Mesenchymal stem cell (in vitro differentiated cells and primary cell): ENCODE measurements around the gene TMUB1.

Source experiments
- DNase-seq: peaks from one replicate; pipeline ENCODE4 v3.0.0-alpha.2; 2013
- H2AFZ ChIP-seq: one replicate; pipeline ENCODE4 v1.6.1; 2013; ENCODE audit warnings: low read depth, mild to moderate bottlenecking, control low read depth, inconsistent platforms, low read length, moderate library complexity
- H2AK5ac ChIP-seq: 2 replicates; pipeline ENCODE4 v1.6.1; 2013; ENCODE audit warnings: low read length, moderate library complexity, mild to moderate bottlenecking, inconsistent platforms; ENCODE audit not compliant: severe bottlenecking
- H2BK120ac ChIP-seq: one replicate; pipeline ENCODE4 v1.6.1; 2013; ENCODE audit warnings: low read depth, mild to moderate bottlenecking, inconsistent platforms, low read length, moderate library complexity
- H2BK12ac ChIP-seq, 2 experiments: one replicate each; pipeline ENCODE4 v1.6.1; 2013; ENCODE audit warnings: inconsistent platforms in 2 of 2, low read length in 2 of 2, mild to moderate bottlenecking in 2 of 2, moderate library complexity in 2 of 2, control low read depth in 1 of 2
- H2BK15ac ChIP-seq: one replicate; pipeline ENCODE4 v1.6.1; 2013; ENCODE audit warnings: mild to moderate bottlenecking, low read depth, inconsistent platforms; ENCODE audit not compliant: poor library complexity, severe bottlenecking
- H2BK5ac ChIP-seq: 2 replicates; pipeline ENCODE4 v1.6.1; 2013; ENCODE audit warnings: low read depth, mild to moderate bottlenecking, low read length, control low read depth, inconsistent platforms; ENCODE audit not compliant: poor library complexity, severe bottlenecking
- H3K14ac ChIP-seq, 2 experiments: one replicate each; pipeline ENCODE4 v1.6.1; 2013; ENCODE audit warnings: inconsistent platforms in 2 of 2, low read length in 2 of 2, control low read depth in 1 of 2, mild to moderate bottlenecking in 1 of 2, moderate library complexity in 1 of 2
- H3K18ac ChIP-seq, 2 experiments: one replicate each; pipeline ENCODE4 v1.6.1; 2013; ENCODE audit warnings: inconsistent platforms in 2 of 2, low read length in 2 of 2, control low read depth in 1 of 2, low read depth in 1 of 2, mild to moderate bottlenecking in 1 of 2
- H3K23ac ChIP-seq, 2 experiments: one replicate each; pipeline ENCODE4 v1.6.1; 2013; ENCODE audit warnings: inconsistent platforms in 2 of 2, low read length in 2 of 2, mild to moderate bottlenecking in 2 of 2, moderate library complexity in 2 of 2, control low read depth in 1 of 2
- H3K27ac ChIP-seq: 2 replicates; pipeline ENCODE4 v1.5.1; 2013; ENCODE audit warnings: mild to moderate bottlenecking, moderate library complexity, low read length, control low read depth, inconsistent platforms; ENCODE audit not compliant: poor library complexity, severe bottlenecking
- H3K27me3 ChIP-seq, 2 experiments: 2 replicates each; pipeline versions ENCODE4 v1.6.1 to v1.7.0; 2013; ENCODE audit warnings: low read length in 2 of 2, mild to moderate bottlenecking in 2 of 2, moderate library complexity in 2 of 2, control low read depth in 1 of 2, inconsistent platforms in 1 of 2; ENCODE audit not compliant: control insufficient read depth in 1 of 2, insufficient read depth in 1 of 2
- H3K36me3 ChIP-seq, 2 experiments: 2 replicates each; pipeline versions ENCODE4 v1.6.1 to v1.7.0; 2013; ENCODE audit warnings: low read length in 2 of 2, control low read depth in 1 of 2, inconsistent platforms in 1 of 2, low read depth in 1 of 2, mild to moderate bottlenecking in 1 of 2; ENCODE audit not compliant: insufficient read depth in 2 of 2, control insufficient read depth in 1 of 2
- H3K4ac ChIP-seq, 2 experiments: one replicate each; pipeline ENCODE4 v1.6.1; 2013; ENCODE audit warnings: inconsistent platforms in 2 of 2, low read length in 2 of 2, mild to moderate bottlenecking in 2 of 2, moderate library complexity in 2 of 2, control low read depth in 1 of 2, low read depth in 1 of 2
- H3K4me1 ChIP-seq: 2 replicates; pipeline ENCODE4 v1.6.1; 2013; ENCODE audit warnings: low read depth, low read length, control low read depth; ENCODE audit not compliant: control insufficient read depth, insufficient read depth
- H3K4me2 ChIP-seq: 2 replicates; pipeline ENCODE4 v1.6.1; 2013; ENCODE audit warnings: low read length, mild to moderate bottlenecking, inconsistent platforms; ENCODE audit not compliant: poor library complexity, severe bottlenecking
- H3K4me3 ChIP-seq, 2 experiments: 2 replicates each; pipeline versions ENCODE4 v1.5.1 to v1.7.0; 2013; ENCODE audit warnings: low read length in 2 of 2, mild to moderate bottlenecking in 2 of 2, control low read depth in 1 of 2, low read depth in 1 of 2; ENCODE audit not compliant: insufficient read depth in 1 of 2
- H3K79me1 ChIP-seq: replicated peaks from 2 replicates; pipeline ENCODE4 v1.6.1; 2013; ENCODE audit warnings: mild to moderate bottlenecking, control low read depth, low read length, inconsistent platforms; ENCODE audit not compliant: poor library complexity, severe bottlenecking
- H3K9ac ChIP-seq: 2 replicates; pipeline ENCODE4 v1.7.0; 2013; ENCODE audit warnings: mild to moderate bottlenecking, low read length, moderate library complexity
- H3K9me3 ChIP-seq: 2 replicates; pipeline ENCODE4 v1.7.0; 2013; ENCODE audit warnings: mild to moderate bottlenecking, low read length; ENCODE audit not compliant: control insufficient read depth
- H4K8ac ChIP-seq: one replicate; pipeline ENCODE4 v1.6.1; 2013; ENCODE audit warnings: inconsistent platforms, mild to moderate bottlenecking, low read length, moderate library complexity
- H4K91ac ChIP-seq: one replicate; pipeline ENCODE4 v1.6.1; 2013; ENCODE audit warnings: mild to moderate bottlenecking, low read length, inconsistent platforms
- WGBS: methylation state at CpG from one replicate; pipeline ENCODE4 v1.1.7; 2013; ENCODE audit warnings: mixed read lengths; 5-methylcytosine and 5-hydroxymethylcytosine counted together

The TMUB1 gene

GRCh38 chr7:151085691-151086620 lies 2.7 kb upstream of the TMUB1 start, which contains the start of gene AGAP3:
TSS of gene AGAP3 (plus strand) at chr7:151086475. CDS start at chr7:151086742, 267 bp downstream.
- Histone ChIP-seq H3K27me3 (no peaks in the 10 kb centered on the region), H3K9ac (peak within 1 kb of the TSS; percentile 94), H3K4me3 (peak within 1 kb of the TSS; percentile 76 to 94), H2AK5ac (no peak within 1 kb of the TSS), H4K8ac (peak within 1 kb of the TSS; percentile 88), H2BK15ac (peak within 1 kb of the TSS; percentile 98), H3K18ac (peak within 1 kb of the TSS; percentile 93 to 99), H3K23ac (peak within 1 kb of the TSS in 1 of 2 experiments; percentile 94), H3K27ac (peak within 1 kb of the TSS; percentile 80), H3K4me1 (peaks cover 50% of the 10 kb centered on the region), H2BK5ac (no peak within 1 kb of the TSS), H2BK120ac (peak within 1 kb of the TSS; percentile 39), H3K79me1 (peaks cover 2% of the 10 kb centered on the region), H2BK12ac (peak within 1 kb of the TSS; percentile 78 to 94), H3K4ac (peak within 1 kb of the TSS; percentile 88 to 98), H2AFZ (peak within 1 kb of the TSS; percentile 73), H3K14ac (peak within 1 kb of the TSS in 1 of 2 experiments; percentile 99), H3K9me3 (no peaks in the 10 kb centered on the region), H4K91ac (peak within 1 kb of the TSS; percentile 54), H3K4me2 (peak within 1 kb of the TSS; percentile 76), H3K36me3 (peaks cover 0 to 14% of the 10 kb centered on the region in 2 experiments)
- under 1% methylated on average over 38 of the region's 84 CpGs for WGBS
- peak; percentile 86 for DNase-seq

GRCh38 chr7:151085329-151085690 lies 2.0 kb upstream of the TMUB1 start:
- H3K4me2 ChIP-seq: no peak overlapping the region
- peaks cover 3% of the 10 kb centered on the region for H3K79me1 ChIP-seq
- peak overlapping the region; percentile 80 for H3K9ac ChIP-seq
- H2BK12ac ChIP-seq: peak overlapping the region in 1 of 2 experiments; percentile 45
- WGBS: 45% methylated on average over 5 of the region's 5 CpGs
- H2AFZ ChIP-seq: no peak overlapping the region
- H3K27me3 ChIP-seq: no peaks in the 10 kb centered on the region
- H4K91ac ChIP-seq: no peak overlapping the region
- H3K36me3 ChIP-seq: peaks cover 0 to 12% of the 10 kb centered on the region in 2 experiments
- no peak overlapping the region for H2AK5ac ChIP-seq
- H2BK15ac ChIP-seq: no peak overlapping the region
- no peak overlapping the region for H3K4ac ChIP-seq
- no peaks in the 10 kb centered on the region for H3K9me3 ChIP-seq
- no peak overlapping the region for H3K14ac ChIP-seq
- no peak overlapping the region for H2BK5ac ChIP-seq
- H3K27ac ChIP-seq: no peak overlapping the region
- H2BK120ac ChIP-seq: no peak overlapping the region
- DNase-seq: no peak
- no peak overlapping the region for H3K23ac ChIP-seq
- peak overlapping the region in 1 of 2 experiments; percentile 77 for H3K4me3 ChIP-seq
- peaks cover 47% of the 10 kb centered on the region for H3K4me1 ChIP-seq
- H4K8ac ChIP-seq: no peak overlapping the region
- no peak overlapping the region for H3K18ac ChIP-seq

- Histone ChIP-seq H2BK120ac (no peak overlapping the region), H2AK5ac (no peak overlapping the region), H3K4me1 (peaks cover 45% of the 10 kb centered on the region), H3K4me3 (peak overlapping the region; percentile 77 to 96), H4K91ac (no peak overlapping the region), H2BK15ac (no peak overlapping the region), H2AFZ (peak overlapping the region; percentile 90), H4K8ac (no peak overlapping the region), H3K18ac (peak overlapping the region in 1 of 2 experiments; percentile 75), H3K27ac (no peak overlapping the region), H3K79me1 (peaks cover 4% of the 10 kb centered on the region), H3K4ac (peak overlapping the region in 1 of 2 experiments; percentile 64), H3K14ac (no peak overlapping the region), H3K23ac (no peak overlapping the region), H3K9me3 (no peaks in the 10 kb centered on the region), H3K36me3 (peaks cover 4 to 19% of the 10 kb centered on the region in 2 experiments), H2BK5ac (no peak overlapping the region), H3K9ac (peak overlapping the region; percentile 94), H2BK12ac (peak overlapping the region in 1 of 2 experiments; percentile 64), H3K4me2 (peak overlapping the region; percentile 88), H3K27me3 (no peaks in the 10 kb centered on the region)
- 0% methylated on average over 2 of the region's 3 CpGs for WGBS
- DNase-seq: no peak
These were observed 499 bp upstream of the TMUB1 start for GRCh38 chr7:151083824-151084160.
